Hepatocyte (in vitro differentiated cells): Measurements from ENCODE around the gene ATP6AP1. TPM values are rescaled to one million over a fixed set of nuclear protein-coding genes. Genes with fewer than 3 reads are reported as not detected.

ENCODE experiments used
- DNase-seq: peaks from one replicate; pipeline ENCODE4 v3.0.0-alpha.2; 2016; ENCODE audit warnings: low spot score
- H2AFZ ChIP-seq: fragments of 200-600 bp; sonication (generic); 2 replicates; pipeline ENCODE4 v1.6.0; 2016; ENCODE audit warnings: antibody characterized with exemption, mild to moderate bottlenecking
- H3K27ac ChIP-seq: fragments of 200-600 bp; sonication (generic); 2 replicates; pipeline ENCODE4 v1.5.1; 2016; ENCODE audit warnings: mild to moderate bottlenecking
- H3K27me3 ChIP-seq: fragments of 200-600 bp; sonication (generic); 2 replicates; pipeline ENCODE4 v1.6.1; 2016
- H3K36me3 ChIP-seq: fragments of 200-600 bp; sonication (generic); replicated peaks from 2 replicates; pipeline ENCODE4 v1.5.1; 2016; ENCODE audit warnings: low read depth; ENCODE audit not compliant: insufficient read depth
- H3K4me1 ChIP-seq: fragments of 200-600 bp; sonication (generic); 2 replicates; pipeline ENCODE4 v1.5.1; 2016; ENCODE audit warnings: mild to moderate bottlenecking, moderate library complexity; ENCODE audit not compliant: insufficient read depth
- H3K4me2 ChIP-seq: fragments of 200-600 bp; sonication (generic); 2 replicates; pipeline ENCODE4 v1.6.0; 2016
- H3K4me3 ChIP-seq: fragments of 200-600 bp; sonication (generic); 2 replicates; pipeline ENCODE4 v1.5.1; 2016; ENCODE audit warnings: mild to moderate bottlenecking
- H3K79me2 ChIP-seq: fragments of 200-600 bp; sonication (generic); 2 replicates; pipeline ENCODE4 v1.6.0; 2017; ENCODE audit warnings: mild to moderate bottlenecking
- H3K9me2 ChIP-seq: fragments of 200-600 bp; sonication (generic); replicated peaks from 2 replicates; pipeline ENCODE4 v1.6.0; 2017; ENCODE audit warnings: mild to moderate bottlenecking; ENCODE audit not compliant: insufficient read depth
- H3K9me3 ChIP-seq: fragments of 200-600 bp; sonication (generic); 2 replicates; pipeline ENCODE4 v1.5.1; 2016; ENCODE audit warnings: low read depth, mild to moderate bottlenecking
- H4K20me1 ChIP-seq: fragments of 200-600 bp; sonication (generic); 2 replicates; pipeline ENCODE4 v1.6.0; 2016; ENCODE audit warnings: mild to moderate bottlenecking; ENCODE audit not compliant: insufficient read depth, poor library complexity, severe bottlenecking
- EZH2 ChIP-seq: fragments of 200-600 bp; sonication (generic); IDR thresholded peaks from 2 replicates; pipeline ENCODE4 v1.6.1; 2016; ENCODE audit warnings: antibody characterized with exemption, mild to moderate bottlenecking, borderline replicate concordance
- EZH2phosphoT487 ChIP-seq: fragments of 200-600 bp; sonication (generic); IDR thresholded peaks from one replicate; pipeline ENCODE4 v1.6.1; 2018; ENCODE audit warnings: antibody characterized with exemption, mild to moderate bottlenecking, low read depth, moderate library complexity; ENCODE audit not compliant: unreplicated experiment, severe bottlenecking
- WGBS: methylation state at CpG from one replicate; pipeline ENCODE4 v1.1.6; 2016; ENCODE audit warnings: low lambda C conversion rate; ENCODE audit errors: missing lambda C conversion rate; 5-methylcytosine and 5-hydroxymethylcytosine counted together
- polyA plus RNA-seq: library from polyadenylated mRNA; unstranded; fragments of >200 nt; fragmentation: Nextera tagmentation; extraction: Ambion mirVana; gene quantifications from 2 replicates; pipeline ENCODE4 v1.2.1, GENCODE V29; 2016
- total RNA-seq: library from RNA; depleted of rRNA; stranded (reverse); fragments of >200 nt; gene quantifications from 2 replicates; pipeline ENCODE4 v1.2.3, GENCODE V29; 2014
- TF ChIP-seq, protein P1 (sequence below): fragments of 200-600 bp; sonication (generic); IDR thresholded peaks from 2 replicates; pipeline ENCODE4 v1.5.1; 2016; ENCODE audit warnings: antibody characterized with exemption, mild to moderate bottlenecking; ENCODE audit not compliant: poor library complexity

ATP6AP1 gene
- total and polyA plus RNA-seq, 2 experiments from 2014 or later: 131 to 268 TPM

GRCh38 chrX:154432210-154432609 lies 3.7 kb downstream of the ATP6AP1 start:
- no peaks in the 10 kb centered on the region for H3K4me1 ChIP-seq
- H3K36me3 ChIP-seq: no peaks in the 10 kb centered on the region

DNA sequence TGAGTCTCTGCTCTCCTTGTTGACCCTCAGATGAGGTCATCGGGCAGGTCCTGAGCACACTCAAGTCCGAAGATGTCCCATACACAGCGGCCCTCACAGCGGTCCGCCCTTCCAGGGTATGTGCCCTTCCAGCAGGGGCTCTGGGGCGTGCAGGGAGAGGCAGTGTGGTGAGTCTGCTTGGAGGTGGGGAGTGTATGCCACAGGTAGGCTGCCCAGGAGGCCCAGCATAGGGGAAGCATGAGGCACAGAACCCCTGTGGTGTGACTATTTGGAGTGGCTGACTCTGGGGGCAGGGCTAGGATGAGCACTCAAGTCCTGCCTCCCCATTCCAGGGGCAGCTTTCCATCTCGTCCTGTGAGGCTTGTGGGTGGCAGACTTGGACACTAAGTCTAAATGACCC lies 5.1 kb downstream of the ATP6AP1 start:
- TF ChIP-seq EZH2 (no peak), EZH2phosphoT487 (no peak)
- TF ChIP-seq, protein P1, sequence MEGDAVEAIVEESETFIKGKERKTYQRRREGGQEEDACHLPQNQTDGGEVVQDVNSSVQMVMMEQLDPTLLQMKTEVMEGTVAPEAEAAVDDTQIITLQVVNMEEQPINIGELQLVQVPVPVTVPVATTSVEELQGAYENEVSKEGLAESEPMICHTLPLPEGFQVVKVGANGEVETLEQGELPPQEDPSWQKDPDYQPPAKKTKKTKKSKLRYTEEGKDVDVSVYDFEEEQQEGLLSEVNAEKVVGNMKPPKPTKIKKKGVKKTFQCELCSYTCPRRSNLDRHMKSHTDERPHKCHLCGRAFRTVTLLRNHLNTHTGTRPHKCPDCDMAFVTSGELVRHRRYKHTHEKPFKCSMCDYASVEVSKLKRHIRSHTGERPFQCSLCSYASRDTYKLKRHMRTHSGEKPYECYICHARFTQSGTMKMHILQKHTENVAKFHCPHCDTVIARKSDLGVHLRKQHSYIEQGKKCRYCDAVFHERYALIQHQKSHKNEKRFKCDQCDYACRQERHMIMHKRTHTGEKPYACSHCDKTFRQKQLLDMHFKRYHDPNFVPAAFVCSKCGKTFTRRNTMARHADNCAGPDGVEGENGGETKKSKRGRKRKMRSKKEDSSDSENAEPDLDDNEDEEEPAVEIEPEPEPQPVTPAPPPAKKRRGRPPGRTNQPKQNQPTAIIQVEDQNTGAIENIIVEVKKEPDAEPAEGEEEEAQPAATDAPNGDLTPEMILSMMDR: no peak
- Histone ChIP-seq H3K4me2 (no peak overlapping the region), H3K9me3 (no peaks in the 10 kb centered on the region), H3K4me3 (no peak overlapping the region), H3K4me1 (no peaks in the 10 kb centered on the region), H3K9me2 (no peaks in the 10 kb centered on the region), H3K79me2 (peaks cover 37% of the 10 kb centered on the region), H3K36me3 (no peaks in the 10 kb centered on the region), H2AFZ (no peak overlapping the region), H3K27me3 (no peaks in the 10 kb centered on the region), H3K27ac (no peak overlapping the region), H4K20me1 (no peaks in the 10 kb centered on the region)
- DNase-seq: no peak
- WGBS: 83% methylated on average over 7 of the region's 7 CpGs

More at GRCh38 chrX:154432210-154432609, 3.7 kb downstream of the ATP6AP1 start:
- Histone ChIP-seq H3K4me2 (no peak overlapping the region), H4K20me1 (no peaks in the 10 kb centered on the region), H3K9me2 (no peaks in the 10 kb centered on the region), H3K27me3 (no peaks in the 10 kb centered on the region), H3K4me3 (no peak overlapping the region), H3K27ac (no peak overlapping the region), H3K79me2 (peaks cover 30% of the 10 kb centered on the region), H2AFZ (no peak overlapping the region), H3K9me3 (no peaks in the 10 kb centered on the region)
- TF ChIP-seq EZH2: no peak
- TF ChIP-seq, protein P1: no peak
- TF ChIP-seq EZH2phosphoT487: no peak
- no peak for DNase-seq
- 97% methylated on average over 8 of the region's 8 CpGs for WGBS

GRCh38 chrX:154434394-154435168 lies 6.1 kb downstream of the ATP6AP1 start:
- TF ChIP-seq EZH2 (no peak), EZH2phosphoT487 (no peak)
- TF ChIP-seq, protein P1: no peak
- Histone ChIP-seq H2AFZ (no peak overlapping the region), H3K9me2 (no peaks in the 10 kb centered on the region), H3K27ac (no peak overlapping the region), H4K20me1 (no peaks in the 10 kb centered on the region), H3K27me3 (no peaks in the 10 kb centered on the region), H3K9me3 (no peaks in the 10 kb centered on the region), H3K79me2 (peaks cover 36% of the 10 kb centered on the region), H3K4me3 (no peak overlapping the region), H3K36me3 (no peaks in the 10 kb centered on the region), H3K4me1 (no peaks in the 10 kb centered on the region), H3K4me2 (no peak overlapping the region)
- 73% methylated on average over 7 of the region's 7 CpGs for WGBS
- DNase-seq: no peak
